ENCODE measurements around the gene TUBB2A.
"Not testable (repeated sequence)": the region's sequence is repeated elsewhere in the genome, so short reads cannot be mapped to it uniquely, and the experiment has no call there.

TUBB2A gene

GRCh38 chr6:3178666-3179065 lies 21.3 kb upstream of the TUBB2A start:
- not testable (repeated sequence) for DNase-seq

GRCh38 chr6:3176562-3177355 lies 19.4 kb upstream of the TUBB2A start:
- DNase-seq, result no peak

GRCh38 chr6:3175715-3176402 lies 18.5 kb upstream of the TUBB2A start:
- no peak for DNase-seq

- not testable (repeated sequence) for DNase-seq
Observed at GRCh38 chr6:3173636-3174089, 16.3 kb upstream of the TUBB2A start.

- not testable (repeated sequence) for DNase-seq
Observed at GRCh38 chr6:3172789-3173188, 15.4 kb upstream of the TUBB2A start.

GRCh38 chr6:3171313-3172175 lies 14.2 kb upstream of the TUBB2A start:
- not testable (repeated sequence) for DNase-seq

- DNase-seq, result not testable (repeated sequence)
Observed at GRCh38 chr6:3170676-3171075, 13.3 kb upstream of the TUBB2A start.

GRCh38 chr6:3168046-3168445 lies 10.7 kb upstream of the TUBB2A start:
- not testable (repeated sequence) for DNase-seq

- not testable (repeated sequence) for DNase-seq
Observed at GRCh38 chr6:3166535-3167225, 9.3 kb upstream of the TUBB2A start.

- no peak for DNase-seq
Observed at GRCh38 chr6:3165631-3166534, 8.5 kb upstream of the TUBB2A start.

GRCh38 chr6:3164388-3164787 lies 7.0 kb upstream of the TUBB2A start:
- DNase-seq, result no peak

GRCh38 chr6:3163248-3163594 lies 5.9 kb upstream of the TUBB2A start:
- no peak for DNase-seq

- DNase-seq, result no peak
Observed at GRCh38 chr6:3162565-3163247, 5.4 kb upstream of the TUBB2A start.

GRCh38 chr6:3162067-3162497 lies 4.7 kb upstream of the TUBB2A start:
- no peak for DNase-seq

GRCh38 chr6:3159805-3160781 lies 2.7 kb upstream of the TUBB2A start:
- DNase-seq, result no peak

GRCh38 chr6:3156184-3157130 lies 887 bp downstream of the TUBB2A start:
- not testable (repeated sequence) for DNase-seq

GRCh38 chr6:3155416-3155815 lies 1.9 kb downstream of the TUBB2A start:
- not testable (repeated sequence) for DNase-seq

- DNase-seq, result no peak
Observed at GRCh38 chr6:3152689-3153088, 4.7 kb downstream of the TUBB2A start.
